NCI-H82 (cell line): Measurements from ENCODE around the gene CTDNEP1.
A peak's percentile ranks its signal among the peaks of the same experiment; 100 is the strongest.

ENCODE experiments used
- DNase-seq: peaks from one replicate; lab custom pipeline; 2025; lab: John Stamatoyannopoulos, UW

The CTDNEP1 gene

GRCh38 chr17:7251661-7252175 is at the start of gene CTDNEP1:
CTDNEP1 (minus strand) TSS chr17:7251734; CDS start chr17:7251296, 438 bp downstream.
- peak; percentile 100 for DNase-seq

- peak; percentile 94 for DNase-seq
Observed at GRCh38 chr17:7296189-7296861, 44.8 kb upstream of the CTDNEP1 start.

- DNase-seq, result no peak
Observed at GRCh38 chr17:7295230-7296180, 44.0 kb upstream of the CTDNEP1 start.

- peak; percentile 94 for DNase-seq
Observed at GRCh38 chr17:7294614-7295153, 43.1 kb upstream of the CTDNEP1 start, which contains the start of gene YBX2. YBX2 (minus strand) TSS chr17:7294639; CDS start chr17:7294500, 139 bp downstream.

DNA sequence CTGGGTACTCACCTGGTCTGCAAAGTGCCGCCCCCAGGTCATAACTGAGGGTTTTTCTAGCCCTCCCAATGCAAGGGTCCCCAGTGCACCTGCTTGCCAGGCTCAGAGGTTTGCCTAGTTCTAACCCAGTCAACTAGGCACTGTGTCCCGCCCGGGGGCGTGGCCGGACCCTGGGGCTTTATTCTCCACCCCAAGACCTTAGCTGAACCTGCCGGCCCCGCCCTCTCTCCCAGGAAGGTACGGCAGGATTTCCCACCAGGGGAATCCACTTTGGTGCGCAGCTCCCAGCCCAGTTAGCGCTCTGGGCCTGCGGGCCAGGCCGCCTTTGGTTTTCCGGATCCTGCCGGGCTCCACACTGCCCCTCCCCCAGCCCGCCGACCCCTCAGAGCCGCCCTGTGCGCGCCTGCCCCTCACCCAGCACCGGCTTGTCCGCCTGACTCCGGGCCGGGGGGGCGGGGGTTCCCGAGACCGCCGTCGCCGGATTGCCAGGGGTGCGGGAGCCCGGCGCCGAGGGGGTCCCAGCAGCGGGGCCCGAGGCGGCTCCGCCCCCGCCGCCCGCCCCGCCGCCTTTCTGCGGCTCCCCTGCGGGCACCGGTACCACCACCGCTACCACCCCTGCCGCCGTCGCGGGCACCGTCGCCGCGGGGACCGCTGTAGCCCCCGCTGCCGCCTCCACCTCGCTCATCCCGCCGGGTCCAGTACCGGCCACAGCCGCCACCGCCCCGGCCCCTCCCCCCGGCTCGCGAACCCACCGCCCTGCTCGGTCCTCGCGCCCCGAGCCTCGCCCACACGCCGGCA is 42.5 kb upstream of the CTDNEP1 start:
- DNase-seq, result peak; percentile 87

GRCh38 chr17:7293159-7293558 is 41.6 kb upstream of the CTDNEP1 start:
- no peak for DNase-seq

DNA sequence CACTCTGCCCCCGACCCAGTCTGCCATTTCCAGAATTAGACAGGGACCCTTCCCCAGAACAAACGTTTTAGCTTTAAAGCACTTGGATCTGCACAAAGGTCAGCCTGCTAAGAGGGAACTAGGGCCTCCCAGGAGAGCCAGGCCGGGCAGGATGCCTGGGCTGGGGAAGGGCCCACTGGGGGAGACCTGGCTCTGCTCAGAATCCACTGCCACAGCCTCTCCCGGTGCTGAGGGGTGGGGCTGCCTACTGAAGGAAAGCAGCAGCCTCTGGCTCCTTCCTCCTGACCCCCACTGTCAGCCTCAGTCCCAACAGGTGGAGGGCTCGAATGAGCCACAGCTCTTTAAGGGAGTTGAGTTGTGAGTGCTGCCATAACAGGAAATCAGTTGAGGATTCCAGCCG is 41.2 kb upstream of the CTDNEP1 start:
- no peak for DNase-seq

GRCh38 chr17:7292194-7292593 is 40.7 kb upstream of the CTDNEP1 start:
- no peak for DNase-seq

GRCh38 chr17:7290685-7291084 is 39.2 kb upstream of the CTDNEP1 start:
- DNase-seq, result no peak

- DNase-seq, result no peak
Observed at GRCh38 chr17:7290166-7290565, 38.6 kb upstream of the CTDNEP1 start.

- DNase-seq, result no peak
Observed at GRCh38 chr17:7289256-7290032, 37.9 kb upstream of the CTDNEP1 start.

DNA sequence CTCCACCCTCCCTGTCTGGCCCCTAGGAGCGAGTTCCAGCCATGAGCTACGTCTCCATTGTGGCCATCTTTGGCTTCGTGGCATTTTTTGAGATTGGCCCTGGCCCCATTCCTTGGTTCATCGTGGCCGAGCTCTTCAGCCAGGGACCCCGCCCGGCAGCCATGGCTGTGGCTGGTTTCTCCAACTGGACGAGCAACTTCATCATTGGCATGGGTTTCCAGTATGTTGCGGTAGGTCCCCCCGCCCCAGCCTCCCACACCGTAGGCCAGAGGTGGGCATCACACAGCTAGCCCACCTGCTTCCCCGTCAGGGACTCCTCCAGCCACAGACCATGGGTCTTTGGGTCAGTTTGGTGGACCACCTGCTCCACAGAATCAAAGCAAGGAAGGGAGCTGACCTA is 34.1 kb upstream of the CTDNEP1 start:
- DNase-seq, result no peak

DNA sequence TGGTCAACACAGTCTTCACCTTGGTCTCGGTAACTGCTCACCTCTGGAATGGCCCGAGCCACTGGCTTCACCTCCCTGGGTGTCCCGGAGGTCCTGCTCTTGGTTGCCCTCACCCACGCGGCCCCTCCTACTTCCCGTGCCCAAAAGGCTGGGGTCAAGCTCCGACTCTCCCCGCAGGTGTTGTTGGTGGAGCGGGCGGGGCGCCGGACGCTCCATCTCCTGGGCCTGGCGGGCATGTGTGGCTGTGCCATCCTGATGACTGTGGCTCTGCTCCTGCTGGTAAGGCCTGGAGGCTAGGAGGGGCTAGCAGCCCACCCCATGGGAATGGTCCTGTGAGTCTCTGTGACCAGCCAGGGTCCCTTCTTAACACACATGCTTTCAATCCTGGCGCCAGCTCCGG is 33.4 kb upstream of the CTDNEP1 start:
- DNase-seq, result no peak

DNA sequence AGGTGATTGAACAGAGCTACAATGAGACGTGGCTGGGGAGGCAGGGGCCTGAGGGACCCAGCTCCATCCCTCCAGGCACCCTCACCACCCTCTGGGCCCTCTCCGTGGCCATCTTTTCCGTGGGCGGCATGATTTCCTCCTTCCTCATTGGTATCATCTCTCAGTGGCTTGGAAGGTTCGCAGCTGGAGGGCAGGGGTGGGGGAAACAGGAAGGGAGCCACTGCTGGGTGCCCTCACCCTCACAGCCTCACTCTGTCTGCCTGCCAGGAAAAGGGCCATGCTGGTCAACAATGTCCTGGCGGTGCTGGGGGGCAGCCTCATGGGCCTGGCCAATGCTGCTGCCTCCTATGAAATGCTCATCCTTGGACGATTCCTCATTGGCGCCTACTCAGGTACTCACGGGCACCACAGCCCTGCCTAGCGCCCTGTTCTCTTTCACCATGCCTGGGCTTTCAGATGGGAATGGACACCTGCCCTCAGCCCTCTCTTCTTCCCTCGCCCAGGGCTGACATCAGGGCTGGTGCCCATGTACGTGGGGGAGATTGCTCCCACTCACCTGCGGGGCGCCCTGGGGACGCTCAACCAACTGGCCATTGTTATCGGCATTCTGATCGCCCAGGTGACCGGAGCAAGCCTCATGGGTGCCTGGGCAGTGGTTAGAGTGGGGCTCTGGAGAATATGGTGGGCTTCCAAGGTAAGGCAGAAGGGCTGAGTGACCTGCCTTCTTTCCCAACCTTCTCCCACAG is 32.1 kb upstream of the CTDNEP1 start:
- no peak for DNase-seq

GRCh38 chr17:7282752-7283321 is 31.3 kb upstream of the CTDNEP1 start:
- no peak for DNase-seq

- peak; percentile 63 for DNase-seq
Observed at GRCh38 chr17:7281953-7282751, 30.6 kb upstream of the CTDNEP1 start.

GRCh38 chr17:7281074-7281952 is 29.8 kb upstream of the CTDNEP1 start, which contains the start of gene SLC2A4:
SLC2A4 (plus strand) TSS chr17:7281718; CDS start chr17:7281935, 217 bp downstream.
- peak; percentile 100 for DNase-seq
